ENCODE data around the gene MAPK9.
A peak's percentile ranks its signal among the peaks of the same experiment; 100 is the strongest.

Gene MAPK9

GRCh38 chr5:180291943-180292831 lies at the start of gene MAPK9:
MAPK9 (minus strand) TSS chr5:180292083; CDS start chr5:180280561, 11,522 bp downstream.
- DNase-seq (ENCODE audit: low read depth in 2 of 2), result peak; percentile 77 to 78

GRCh38 chr5:180341595-180341994 lies 49.7 kb upstream of the MAPK9 start:
- no peak for DNase-seq (ENCODE audit: low read depth in 2 of 2)

- DNase-seq (ENCODE audit: low read depth in 2 of 2), result no peak
Measured at GRCh38 chr5:180340856-180341255, 49.0 kb upstream of the MAPK9 start.

- no peak for DNase-seq (ENCODE audit: low read depth in 2 of 2)
Measured at GRCh38 chr5:180339583-180340183, 47.8 kb upstream of the MAPK9 start.

GRCh38 chr5:180338001-180338707 lies 46.3 kb upstream of the MAPK9 start:
- DNase-seq (ENCODE audit: low read depth in 2 of 2), result no peak

- DNase-seq (ENCODE audit: low read depth in 2 of 2), result no peak
Measured at GRCh38 chr5:180336234-180337020, 44.5 kb upstream of the MAPK9 start.

- DNase-seq (ENCODE audit: low read depth in 2 of 2), result no peak
Measured at GRCh38 chr5:180335614-180336233, 43.8 kb upstream of the MAPK9 start.

- DNase-seq (ENCODE audit: low read depth in 2 of 2), result no peak
Measured at GRCh38 chr5:180334751-180335613, 43.1 kb upstream of the MAPK9 start.

- DNase-seq (ENCODE audit: low read depth in 2 of 2), result no peak
Measured at GRCh38 chr5:180334176-180334575, 42.3 kb upstream of the MAPK9 start.

- no peak for DNase-seq (ENCODE audit: low read depth in 2 of 2)
Measured at GRCh38 chr5:180333661-180334060, 41.8 kb upstream of the MAPK9 start.

- no peak for DNase-seq (ENCODE audit: low read depth in 2 of 2)
Measured at GRCh38 chr5:180332861-180333260, 41.0 kb upstream of the MAPK9 start.

GRCh38 chr5:180332051-180332517 lies 40.2 kb upstream of the MAPK9 start:
- no peak for DNase-seq (ENCODE audit: low read depth in 2 of 2)

GRCh38 chr5:180331647-180331950 lies 39.7 kb upstream of the MAPK9 start:
- DNase-seq (ENCODE audit: low read depth in 2 of 2), result no peak

GRCh38 chr5:180330810-180331646 lies 39.1 kb upstream of the MAPK9 start:
- DNase-seq (ENCODE audit: low read depth in 2 of 2), result no peak

GRCh38 chr5:180330270-180330648 lies 38.4 kb upstream of the MAPK9 start:
- no peak for DNase-seq (ENCODE audit: low read depth in 2 of 2)

- no peak for DNase-seq (ENCODE audit: low read depth in 2 of 2)
Measured at GRCh38 chr5:180329606-180330269, 37.9 kb upstream of the MAPK9 start.

- DNase-seq (ENCODE audit: low read depth in 2 of 2), result no peak
Measured at GRCh38 chr5:180329138-180329435, 37.2 kb upstream of the MAPK9 start.

GRCh38 chr5:180328296-180329137 lies 36.6 kb upstream of the MAPK9 start:
- DNase-seq (ENCODE audit: low read depth in 2 of 2), result peak; percentile 81 to 83

Measured in stimulated activated CD4-positive, alpha-beta T cell treated with anti-CD3 and anti-CD28 coated beads, Interleukin-4, amount 100 ng/mL, for 48 hours (primary cell).